Epithelial cell of proximal tubule (primary cell): ENCODE measurements around the gene SLC12A6. TPM values are rescaled to one million over a fixed set of nuclear protein-coding genes. Genes with fewer than 3 reads are reported as not detected.

Source experiments
- DNase-seq: peaks from one replicate; pipeline ENCODE4 v3.0.0-alpha.2; 2011; ENCODE audit warnings: low read depth
- H3K4me3 ChIP-seq: 2 replicates; pipeline ENCODE4 v1.5.1; 2011; ENCODE audit warnings: low read depth, mild to moderate bottlenecking, low read length
- total RNA-seq: library from RNA; depleted of rRNA; stranded (reverse); fragments of >200 nt; gene quantifications from 2 replicates; pipeline ENCODE4 v1.2.3, GENCODE V29; 2015
- TF ChIP-seq, protein P1 (sequence below): conservative IDR thresholded peaks from 2 replicates; pipeline ENCODE4 v1.5.1; 2012; ENCODE audit warnings: low read depth, mild to moderate bottlenecking, low read length

SLC12A6 gene
- total RNA-seq, 1 donor from 2014 or later: 8.3 TPM

DNA sequence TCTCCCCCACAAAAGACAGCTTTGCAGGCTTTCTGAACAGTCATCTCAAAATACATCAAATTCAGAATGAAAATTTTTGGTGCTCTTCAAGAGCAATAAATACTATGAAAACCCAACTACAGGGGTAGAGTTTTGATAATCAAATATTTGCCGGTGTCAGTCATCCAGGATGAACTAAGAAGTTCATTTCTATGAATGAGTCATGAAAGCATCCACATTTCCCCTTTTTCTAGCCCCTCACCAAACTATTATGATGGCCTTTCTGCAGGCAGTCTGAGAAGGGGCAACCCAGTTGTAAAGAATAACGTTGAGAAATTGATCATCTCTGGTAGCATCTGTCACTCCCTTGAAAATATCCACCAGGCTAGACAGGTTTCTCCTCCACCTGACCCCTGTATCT, 32.5 kb upstream of the SLC12A6 start:
- no peak overlapping the region for H3K4me3 ChIP-seq
- TF ChIP-seq, protein P1, sequence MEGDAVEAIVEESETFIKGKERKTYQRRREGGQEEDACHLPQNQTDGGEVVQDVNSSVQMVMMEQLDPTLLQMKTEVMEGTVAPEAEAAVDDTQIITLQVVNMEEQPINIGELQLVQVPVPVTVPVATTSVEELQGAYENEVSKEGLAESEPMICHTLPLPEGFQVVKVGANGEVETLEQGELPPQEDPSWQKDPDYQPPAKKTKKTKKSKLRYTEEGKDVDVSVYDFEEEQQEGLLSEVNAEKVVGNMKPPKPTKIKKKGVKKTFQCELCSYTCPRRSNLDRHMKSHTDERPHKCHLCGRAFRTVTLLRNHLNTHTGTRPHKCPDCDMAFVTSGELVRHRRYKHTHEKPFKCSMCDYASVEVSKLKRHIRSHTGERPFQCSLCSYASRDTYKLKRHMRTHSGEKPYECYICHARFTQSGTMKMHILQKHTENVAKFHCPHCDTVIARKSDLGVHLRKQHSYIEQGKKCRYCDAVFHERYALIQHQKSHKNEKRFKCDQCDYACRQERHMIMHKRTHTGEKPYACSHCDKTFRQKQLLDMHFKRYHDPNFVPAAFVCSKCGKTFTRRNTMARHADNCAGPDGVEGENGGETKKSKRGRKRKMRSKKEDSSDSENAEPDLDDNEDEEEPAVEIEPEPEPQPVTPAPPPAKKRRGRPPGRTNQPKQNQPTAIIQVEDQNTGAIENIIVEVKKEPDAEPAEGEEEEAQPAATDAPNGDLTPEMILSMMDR: no peak

DNA sequence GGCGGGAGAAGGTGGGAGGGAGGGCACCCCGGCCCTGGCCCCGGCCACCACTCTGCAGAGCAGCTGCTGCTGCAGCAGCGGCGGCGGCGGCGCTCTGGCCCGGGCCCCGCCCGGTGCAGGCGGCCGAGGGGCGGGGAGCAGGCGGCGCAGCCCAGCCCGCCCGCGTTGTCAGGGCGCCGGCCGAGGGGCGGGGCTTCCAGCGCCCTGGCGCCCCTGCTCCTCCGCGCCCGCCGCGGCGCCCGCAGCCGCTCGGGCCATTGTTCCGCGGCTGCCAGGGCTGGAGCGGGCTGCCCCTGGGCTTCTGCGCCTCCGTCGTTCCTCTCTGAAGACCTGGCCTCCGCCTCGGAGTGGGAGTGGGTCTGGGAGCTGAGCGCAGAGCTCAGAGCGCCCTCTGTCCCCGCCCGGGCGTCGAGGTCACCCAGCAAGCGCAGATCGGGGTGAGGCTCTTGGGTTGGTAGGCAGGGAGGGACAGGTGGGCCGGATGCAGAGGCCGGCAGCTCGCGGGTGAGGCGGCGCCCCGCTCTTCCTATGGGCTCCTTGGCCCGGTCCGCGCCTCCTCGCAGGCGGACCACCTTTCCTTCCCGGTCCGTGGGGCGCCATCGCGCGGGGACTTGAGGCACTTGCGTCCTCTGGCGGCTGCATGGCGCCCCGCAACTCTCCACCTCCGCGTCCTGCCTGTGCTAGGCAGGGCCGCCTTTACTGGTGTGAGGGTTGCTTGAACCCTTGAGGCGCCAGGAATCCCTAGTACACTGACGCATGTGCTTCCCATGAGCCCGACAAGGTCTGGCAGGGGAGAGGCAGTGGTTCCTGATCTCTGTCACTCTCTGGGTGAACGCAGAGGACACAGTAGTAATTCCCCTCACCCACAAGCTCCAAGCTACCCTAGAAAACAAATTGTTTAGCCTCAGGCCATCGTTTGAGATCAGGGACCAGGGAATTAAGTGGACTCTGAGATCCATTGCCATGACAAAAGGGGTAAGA, 29.8 kb upstream of the SLC12A6 start, which contains the start of gene LPCAT4:
Gene LPCAT4 (minus strand): TSS at position 96 of the 981 bp plus-strand sequence. CDS start 96 bp downstream, outside the sequence.
- peak within 1 kb of the TSS; percentile 92 for H3K4me3 ChIP-seq
- TF ChIP-seq, protein P1: peak; percentile 79
- peak; percentile 10 for DNase-seq

More for the DNA sequence above, 32.5 kb upstream of the SLC12A6 start:
- DNase-seq: no peak

DNA sequence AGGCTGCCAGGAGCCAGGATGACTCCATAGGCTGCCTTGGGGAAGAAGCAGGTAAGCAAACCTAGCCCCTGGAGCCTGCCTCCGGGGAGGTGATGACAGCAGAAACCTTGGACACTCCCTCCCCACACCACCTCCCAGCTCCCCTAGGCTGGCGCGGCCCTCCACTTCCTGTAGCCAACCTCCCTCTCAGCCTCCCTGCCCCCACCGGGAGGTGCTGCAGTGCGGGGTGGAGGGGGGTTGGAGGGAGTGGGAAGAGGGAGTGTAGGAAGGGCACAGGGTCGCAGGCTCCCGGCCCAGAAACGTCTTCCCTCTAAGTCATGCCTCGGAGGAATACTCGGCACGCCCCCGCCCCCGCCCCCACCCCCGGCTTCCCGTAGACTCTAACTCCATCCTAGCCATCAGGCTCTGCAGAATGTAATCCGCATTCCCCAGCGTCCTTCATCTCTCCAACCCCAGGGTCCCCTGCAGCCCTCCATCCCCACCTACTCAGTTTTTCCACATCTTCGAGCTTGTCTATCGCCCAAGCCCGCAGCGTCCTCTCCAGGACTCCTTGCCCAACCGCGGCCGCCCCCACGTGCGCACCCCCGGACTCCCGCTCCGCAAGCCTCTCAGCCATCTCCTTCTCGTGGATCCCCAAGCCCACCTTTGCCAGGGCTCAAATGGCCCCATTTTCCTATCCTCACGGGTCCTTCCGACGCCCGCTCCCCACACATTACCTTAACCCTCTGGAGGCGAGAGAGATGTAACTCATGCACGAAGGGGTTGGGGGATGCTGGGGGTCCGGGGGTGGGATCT, 28.9 kb upstream of the SLC12A6 start:
- no peak for DNase-seq
- peak overlapping the region; percentile 92 for H3K4me3 ChIP-seq
- TF ChIP-seq, protein P1: no peak

DNA sequence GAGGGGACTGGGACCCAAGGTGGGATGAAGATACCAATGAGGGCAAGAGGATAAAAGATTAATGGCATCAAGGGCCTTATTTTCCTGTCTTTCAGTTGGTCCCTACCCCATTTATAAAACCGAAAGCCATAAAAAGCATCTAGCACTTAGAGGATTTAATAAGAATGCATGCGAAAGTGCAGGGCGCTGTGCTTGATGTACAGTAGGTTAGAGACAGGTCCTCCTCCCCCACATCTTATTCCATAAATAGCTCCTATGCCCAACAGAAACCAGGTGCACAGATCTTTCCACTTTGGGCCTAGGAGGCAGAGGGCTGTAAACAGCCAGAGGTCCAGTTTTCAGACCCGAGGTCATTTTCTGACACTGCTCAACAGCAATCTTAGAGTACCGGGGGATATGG, 28.3 kb upstream of the SLC12A6 start:
- no peak for DNase-seq
- peak overlapping the region; percentile 92 for H3K4me3 ChIP-seq
- TF ChIP-seq, protein P1: no peak

DNA sequence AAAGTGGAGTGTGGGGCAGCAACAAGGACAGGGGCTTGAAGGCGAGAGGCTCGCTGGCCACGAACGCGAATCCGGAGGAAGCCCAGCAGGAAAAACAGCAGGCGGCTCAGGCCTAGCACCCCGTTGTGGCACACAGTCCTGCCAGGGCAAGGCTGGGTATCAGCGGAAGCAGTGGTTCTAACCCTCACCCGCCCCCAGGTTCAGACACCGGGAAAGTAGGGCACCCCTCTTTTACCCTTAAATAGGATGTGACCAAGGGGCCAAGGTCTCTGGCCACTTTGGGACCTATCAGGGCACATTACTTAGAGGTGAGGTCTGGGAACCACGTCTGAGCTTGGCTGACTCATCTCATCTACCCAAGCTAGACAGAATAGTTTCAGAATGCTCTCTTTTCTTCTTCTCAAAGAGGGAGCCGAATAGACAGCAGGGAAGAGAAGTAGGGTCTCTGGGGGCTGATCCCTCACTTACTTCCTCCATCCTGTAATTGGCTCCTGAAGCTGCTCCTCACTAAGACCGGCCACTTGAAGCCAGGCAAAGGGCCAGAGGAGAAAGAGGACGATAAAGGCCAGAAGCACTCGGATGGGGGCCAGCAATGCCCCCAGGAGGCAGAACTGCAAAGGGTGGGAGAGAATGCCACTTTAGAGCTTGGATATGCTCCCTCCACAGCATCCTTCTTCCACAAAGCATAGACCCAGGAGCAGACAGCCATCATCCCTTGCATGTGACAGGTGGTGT, 27.7 kb upstream of the SLC12A6 start:
- TF ChIP-seq, protein P1: no peak
- H3K4me3 ChIP-seq: peak overlapping the region; percentile 92

DNA sequence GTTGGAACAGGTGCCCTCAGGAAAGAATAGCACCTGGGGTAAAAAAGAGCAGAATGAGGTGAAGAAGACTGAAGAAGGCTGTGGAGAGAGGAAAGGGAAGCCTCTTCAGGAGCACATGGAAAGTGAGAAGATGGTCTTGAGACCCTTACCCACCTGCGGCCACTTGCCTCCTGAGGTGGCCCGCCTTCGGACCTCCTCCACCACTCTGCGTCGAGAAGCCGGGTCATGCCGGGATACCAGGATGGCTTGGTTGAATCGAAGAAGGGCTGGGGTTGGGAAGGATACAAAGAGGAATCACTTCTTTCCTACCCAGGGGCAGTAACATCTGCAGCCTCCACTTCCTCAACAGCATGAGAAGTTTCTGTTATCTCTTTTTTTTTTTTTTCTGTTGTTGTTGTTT, 26.5 kb upstream of the SLC12A6 start:
- no peak for DNase-seq
- TF ChIP-seq, protein P1: no peak

More for the DNA sequence above, 27.7 kb upstream of the SLC12A6 start:
- no peak for DNase-seq

More for the DNA sequence above, 26.5 kb upstream of the SLC12A6 start:
- no peak overlapping the region for H3K4me3 ChIP-seq
